ENCODE measurements around the gene CACNA1B. TPM values are rescaled to one million over a fixed set of nuclear protein-coding genes. Genes with fewer than 3 reads are reported as not detected.

Gene CACNA1B
- total and polyA plus RNA-seq, 9 of the 15 experiments (the other 6 are each of a cell fraction or from before 2014, with no cell fraction given): 0.01 to 0.04 TPM; not detected in 7

GRCh38 chr9:137953683-137954438, 76.3 kb downstream of the CACNA1B start:
- DNase-seq (ENCODE audit: extremely low read depth in 1 of 4, low spot score in 3 of 4) (no peak), ATAC-seq (no peak), FAIRE-seq (no peak)
- Histone ChIP-seq H3K27ac (ENCODE audit: extremely low read depth, low read depth, low read length) (no peak overlapping the region), H3K4me1 (replicated peaks in 1 of 2; ENCODE audit: control insufficient read depth in 2 of 2, insufficient read depth in 2 of 2, low read length in 2 of 2) (peaks cover 0 to 3% of the 10 kb centered on the region in 2 experiments; a peak in 2 of 5 replicates), H3K36me3 (ENCODE audit: control insufficient read depth, insufficient read depth, low read length) (no peaks in the 10 kb centered on the region), H3K9me3 (replicated peaks; ENCODE audit: control insufficient read depth, insufficient read depth, low read depth, low read length) (no peaks in the 10 kb centered on the region; the same call in 1 of the 2 replicates), H2AFZ (ENCODE audit: low read depth, low read length) (no peak overlapping the region), H4K20me1 (replicated peaks; ENCODE audit: control insufficient read depth, insufficient read depth, low read length) (no peaks in the 10 kb centered on the region; the same call in 1 of the 2 replicates), H3K9ac (ENCODE audit: insufficient read depth in 1 of 2, low read depth in 2 of 2, low read length in 2 of 2) (no peak overlapping the region), H3K27me3 (ENCODE audit: control insufficient read depth in 2 of 2, insufficient read depth in 2 of 2, low read length in 2 of 2) (peaks cover 0 to 78% of the 10 kb centered on the region in 2 experiments; a peak in 2 of 5 replicates), H3K79me2 (ENCODE audit: control insufficient read depth, insufficient read depth, low read length) (no peaks in the 10 kb centered on the region), H3K4me2 (ENCODE audit: insufficient read depth, low read length) (no peak overlapping the region), H3K9me1 (ENCODE audit: control insufficient read depth, insufficient read depth, low read length) (no peaks in the 10 kb centered on the region), H3K4me3 (no peak overlapping the region)
- POLR2A ChIA-PET: interaction anchor here (0.7 to 0.9 kb wide), 2 partner anchors 19 to 146 kb away, joined by 3 read pairs; no protein-coding TSS in a partner anchor
- 2% methylated on average over 7 of the region's 10 CpGs for WGBS (ENCODE audit: insufficient coverage, low coverage, missing lambda C conversion rate)
- in situ Hi-C loops (cut with MboI): no loop called here
- TF ChIP-seq ZNF444 (CRISPR knock-in tag; IDR thresholded peaks at IDR 0.05): no peak
- TF ChIP-seq DMBX1 (CRISPR knock-in tag; IDR thresholded peaks at IDR 0.05; ENCODE audit: borderline replicate concordance): no peak
- TF ChIP-seq GTF2E2 (tag; IDR thresholded peaks at IDR 0.05): no peak
- no TSS peak for BruUV-seq (replicated peaks)
- CTCF ChIA-PET (ENCODE audit: low intra/inter-chr PET ratio): no interaction called here
- intact Hi-C loops (cut with micrococcal nuclease): no loop called here

DNA sequence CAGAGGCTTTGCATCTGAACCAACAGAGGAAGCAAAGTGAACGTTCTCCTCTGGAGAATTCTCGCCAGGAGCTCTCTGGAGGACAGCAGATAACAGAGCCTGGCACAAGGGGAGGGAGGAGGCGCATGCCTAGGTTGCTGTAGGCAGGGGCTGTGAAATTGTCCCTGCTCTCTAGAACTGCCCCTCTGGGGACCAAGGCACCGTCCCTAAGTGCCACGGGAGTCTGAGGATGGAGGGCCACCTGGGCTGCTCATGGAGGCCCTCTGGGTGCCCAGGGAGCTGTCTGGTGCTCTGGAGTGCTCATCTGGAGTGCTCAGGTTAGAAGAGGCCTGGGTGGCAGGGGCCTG, 77.6 kb downstream of the CACNA1B start:
- no peaks in the 10 kb centered on the region for H3K9me3 ChIP-seq (replicated peaks; ENCODE audit: control insufficient read depth, insufficient read depth, low read depth, low read length)
- CTCF ChIA-PET (ENCODE audit: low intra/inter-chr PET ratio): no interaction called here
- no peak overlapping the region for H3K4me2 ChIP-seq (ENCODE audit: insufficient read depth, low read length)
- 0% methylated on average over 5 of the region's 5 CpGs for WGBS (ENCODE audit: insufficient coverage, low coverage, missing lambda C conversion rate)
- peaks cover 0 to 67% of the 10 kb centered on the region in 2 experiments; a peak in 2 of 5 replicates for H3K27me3 ChIP-seq (ENCODE audit: control insufficient read depth in 2 of 2, insufficient read depth in 2 of 2, low read length in 2 of 2)
- BruUV-seq (replicated peaks): no TSS peak
- FAIRE-seq (no peak), ATAC-seq (no peak), DNase-seq (ENCODE audit: extremely low read depth in 1 of 4, low spot score in 3 of 4) (no peak)
- intact Hi-C loops (cut with micrococcal nuclease): no loop called here
- no peak overlapping the region for H3K9ac ChIP-seq (ENCODE audit: insufficient read depth in 1 of 2, low read depth in 2 of 2, low read length in 2 of 2)
- peaks cover 0 to 3% of the 10 kb centered on the region in 2 experiments; a peak in 2 of 5 replicates for H3K4me1 ChIP-seq (replicated peaks in 1 of 2; ENCODE audit: control insufficient read depth in 2 of 2, insufficient read depth in 2 of 2, low read length in 2 of 2)
- H3K27ac ChIP-seq (ENCODE audit: extremely low read depth, low read depth, low read length): no peak overlapping the region
- TF ChIP-seq HEY1 (CRISPR knock-in tag; IDR thresholded peaks at IDR 0.05; ENCODE audit: borderline replicate concordance): no peak
- TF ChIP-seq ZNF212 (CRISPR knock-in tag; IDR thresholded peaks at IDR 0.05): no peak
- TF ChIP-seq NR1H2 (CRISPR knock-in tag; IDR thresholded peaks at IDR 0.05): no peak
- no peak for TF ChIP-seq SLC30A9 (CRISPR knock-in tag; IDR thresholded peaks at IDR 0.05)
- in situ Hi-C loops (cut with MboI): no loop called here
- H3K36me3 ChIP-seq (ENCODE audit: control insufficient read depth, insufficient read depth, low read length): no peaks in the 10 kb centered on the region
- H4K20me1 ChIP-seq (replicated peaks; ENCODE audit: control insufficient read depth, insufficient read depth, low read length): no peaks in the 10 kb centered on the region; the same call in 1 of the 2 replicates
- no peak overlapping the region for H3K4me3 ChIP-seq
- H3K79me2 ChIP-seq (ENCODE audit: control insufficient read depth, insufficient read depth, low read length): no peaks in the 10 kb centered on the region
- no peak overlapping the region for H2AFZ ChIP-seq (ENCODE audit: low read depth, low read length)
- H3K9me1 ChIP-seq (ENCODE audit: control insufficient read depth, insufficient read depth, low read length): no peaks in the 10 kb centered on the region
- POLR2A ChIA-PET: no interaction called here
